Smooth muscle cell (in vitro differentiated cells): ENCODE measurements around the gene ZNF281. TPM values are rescaled to one million over a fixed set of nuclear protein-coding genes. Genes with fewer than 3 reads are reported as not detected.

Source experiments
- DNase-seq: peaks from one replicate; lab custom pipeline; 2025; ENCODE audit not compliant: unreplicated experiment; lab: John Stamatoyannopoulos, UW
- H2AFZ ChIP-seq: fragments of 200-600 bp; sonication (generic); 2 replicates; pipeline ENCODE4 v1.6.0; 2016; ENCODE audit warnings: antibody characterized with exemption, low read depth, mild to moderate bottlenecking
- H3F3A ChIP-seq: fragments of 200-600 bp; sonication (generic); 2 replicates; pipeline ENCODE4 v1.6.0; 2017; ENCODE audit warnings: antibody characterized with exemption, low read depth
- H3K27ac ChIP-seq: fragments of 200-600 bp; sonication (generic); 2 replicates; pipeline ENCODE4 v1.5.1; 2016; ENCODE audit warnings: low read depth, mild to moderate bottlenecking
- H3K27me3 ChIP-seq: fragments of 200-600 bp; sonication (generic); 2 replicates; pipeline ENCODE4 v1.6.1; 2016; ENCODE audit warnings: low read depth, mild to moderate bottlenecking
- H3K36me3 ChIP-seq: fragments of 200-600 bp; sonication (generic); 2 replicates; pipeline ENCODE4 v1.5.1; 2016; ENCODE audit warnings: low read depth
- H3K4me1 ChIP-seq: fragments of 200-600 bp; sonication (generic); 2 replicates; pipeline ENCODE4 v1.5.1; 2016; ENCODE audit warnings: low read depth
- H3K4me2 ChIP-seq: fragments of 200-600 bp; sonication (generic); 2 replicates; pipeline ENCODE4 v1.6.0; 2016; ENCODE audit warnings: mild to moderate bottlenecking
- H3K4me3 ChIP-seq: fragments of 200-600 bp; sonication (generic); 2 replicates; pipeline ENCODE4 v1.5.1; 2016; ENCODE audit warnings: mild to moderate bottlenecking
- H3K79me2 ChIP-seq: fragments of 200-600 bp; sonication (generic); 2 replicates; pipeline ENCODE4 v1.6.0; 2016; ENCODE audit warnings: low read depth, mild to moderate bottlenecking
- H3K9ac ChIP-seq: fragments of 200-600 bp; sonication (generic); 2 replicates; pipeline ENCODE4 v1.6.0; 2016; ENCODE audit warnings: low read depth
- H3K9me3 ChIP-seq: fragments of 200-600 bp; sonication (generic); replicated peaks from 2 replicates; pipeline ENCODE4 v1.5.1; 2016; ENCODE audit warnings: low read depth
- H4K20me1 ChIP-seq: fragments of 200-600 bp; sonication (generic); 2 replicates; pipeline ENCODE4 v1.6.0; 2016; ENCODE audit warnings: low read depth
- CTCF ChIP-seq: fragments of 200-600 bp; sonication (generic); IDR thresholded peaks from 2 replicates; pipeline ENCODE4 v1.5.1; 2017; ENCODE audit warnings: borderline replicate concordance, mild to moderate bottlenecking, antibody characterized with exemption; ENCODE audit not compliant: insufficient read depth, poor library complexity, severe bottlenecking
- WGBS: methylation state at CpG from one replicate; pipeline ENCODE4 v1.1.7; 2016; ENCODE audit warnings: low lambda C conversion rate; 5-methylcytosine and 5-hydroxymethylcytosine counted together
- polyA plus RNA-seq: library from polyadenylated mRNA; unstranded; fragments of >200 nt; fragmentation: Nextera tagmentation; extraction: Ambion mirVana; gene quantifications from 2 replicates; pipeline ENCODE4 v1.2.1, GENCODE V29; 2016
- total RNA-seq: library from RNA; depleted of rRNA; stranded (reverse); fragments of >200 nt; gene quantifications from 2 replicates; pipeline ENCODE4 v1.2.3, GENCODE V29; 2014

Gene ZNF281
- total and polyA plus RNA-seq, 2 experiments from 2014 or later = 34.4 to 59.4 TPM

GRCh38 chr1:200380589-200381021, 29.2 kb downstream of the ZNF281 start:
- Histone ChIP-seq H3K4me2 (peak overlapping the region; percentile 32), H2AFZ (peak overlapping the region; percentile 29)

GRCh38 chr1:200379940-200380588, 29.8 kb downstream of the ZNF281 start:
- H4K20me1 ChIP-seq = no peaks in the 10 kb centered on the region
- no peaks in the 10 kb centered on the region for H3K27me3 ChIP-seq
- no peak for TF ChIP-seq CTCF
- H3K79me2 ChIP-seq = no peaks in the 10 kb centered on the region
- peaks cover 4% of the 10 kb centered on the region for H3F3A ChIP-seq
- peak overlapping the region; percentile 69 for H3K4me2 ChIP-seq
- H3K9me3 ChIP-seq = no peaks in the 10 kb centered on the region
- H3K9ac ChIP-seq = no peak overlapping the region
- H3K4me3 ChIP-seq = no peak overlapping the region
- DNase-seq = no peak
- H3K36me3 ChIP-seq = no peaks in the 10 kb centered on the region
- H2AFZ ChIP-seq = peak overlapping the region; percentile 29
- peaks cover 5% of the 10 kb centered on the region for H3K4me1 ChIP-seq
- 93% methylated on average over 3 of the region's 3 CpGs for WGBS
- peak overlapping the region; percentile 79 for H3K27ac ChIP-seq

More at GRCh38 chr1:200380589-200381021, 29.2 kb downstream of the ZNF281 start:
- H3K27ac ChIP-seq = peak overlapping the region; percentile 79
- peaks cover 5% of the 10 kb centered on the region for H3K4me1 ChIP-seq
- TF ChIP-seq CTCF = no peak
- peaks cover 4% of the 10 kb centered on the region for H3F3A ChIP-seq
- H3K27me3 ChIP-seq = no peaks in the 10 kb centered on the region
- H3K36me3 ChIP-seq = no peaks in the 10 kb centered on the region
- H4K20me1 ChIP-seq = no peaks in the 10 kb centered on the region
- WGBS = 95% methylated on average over 1 of the region's 1 CpG
- H3K4me3 ChIP-seq = no peak overlapping the region
- no peak for DNase-seq
- H3K9me3 ChIP-seq = no peaks in the 10 kb centered on the region
- H3K9ac ChIP-seq = no peak overlapping the region
- H3K79me2 ChIP-seq = no peaks in the 10 kb centered on the region

- H4K20me1 ChIP-seq = no peaks in the 10 kb centered on the region
- no peak overlapping the region for H3K4me3 ChIP-seq
- H3K4me2 ChIP-seq = peak overlapping the region; percentile 69
- peak overlapping the region; percentile 79 for H3K27ac ChIP-seq
- no peak for TF ChIP-seq CTCF
- WGBS = 4% methylated on average over 1 of the region's 1 CpG
- H3K4me1 ChIP-seq = peaks cover 11% of the 10 kb centered on the region
- no peaks in the 10 kb centered on the region for H3K27me3 ChIP-seq
- no peak overlapping the region for H3K9ac ChIP-seq
- peaks cover 4% of the 10 kb centered on the region for H3F3A ChIP-seq
- no peaks in the 10 kb centered on the region for H3K36me3 ChIP-seq
- no peak overlapping the region for H2AFZ ChIP-seq
- no peak for DNase-seq
- H3K9me3 ChIP-seq = no peaks in the 10 kb centered on the region
- no peaks in the 10 kb centered on the region for H3K79me2 ChIP-seq
These were observed 30.4 kb downstream of the ZNF281 start for GRCh38 chr1:200379432-200379757.

- 79% methylated on average over 1 of the region's 1 CpG for WGBS
- TF ChIP-seq CTCF = no peak
- H3K27ac ChIP-seq = peak overlapping the region; percentile 79
These were observed 31.7 kb downstream of the ZNF281 start for GRCh38 chr1:200378096-200378495.

More at GRCh38 chr1:200378096-200378495, 31.7 kb downstream of the ZNF281 start:
- Histone ChIP-seq H3K4me3 (no peak overlapping the region), H3K4me1 (peaks cover 24% of the 10 kb centered on the region), H3K4me2 (no peak overlapping the region), H3K79me2 (no peaks in the 10 kb centered on the region), H3K36me3 (no peaks in the 10 kb centered on the region), H3K9me3 (no peaks in the 10 kb centered on the region), H3K9ac (no peak overlapping the region), H2AFZ (no peak overlapping the region), H4K20me1 (no peaks in the 10 kb centered on the region), H3K27me3 (no peaks in the 10 kb centered on the region), H3F3A (peaks cover 4% of the 10 kb centered on the region)
- no peak for DNase-seq
